Neural progenitor cell (in vitro differentiated cells): Measurements from ENCODE around the gene PTPN20. TPM values are rescaled to one million over a fixed set of nuclear protein-coding genes. Genes with fewer than 3 reads are reported as not detected.

ENCODE experiments used
- DNase-seq: peaks from one replicate; pipeline ENCODE4 v3.0.0-alpha.2; 2016; ENCODE audit warnings: low spot score
- H2AFZ ChIP-seq: fragments of 200-600 bp; sonication (generic); replicated peaks from 2 replicates; pipeline ENCODE4 v1.6.1; 2016; ENCODE audit warnings: antibody characterized with exemption
- H3F3A ChIP-seq: fragments of 200-600 bp; sonication (generic); 2 replicates; pipeline ENCODE4 v1.6.1; 2016; ENCODE audit warnings: antibody characterized with exemption, low read depth
- H3K27ac ChIP-seq: fragments of 200-600 bp; sonication (generic); 2 replicates; pipeline ENCODE4 v1.5.1; 2016; ENCODE audit warnings: mild to moderate bottlenecking
- H3K27me3 ChIP-seq: fragments of 200-600 bp; sonication (generic); 2 replicates; pipeline ENCODE4 v1.6.1; 2016; ENCODE audit warnings: mild to moderate bottlenecking, moderate library complexity
- H3K36me3 ChIP-seq: fragments of 200-600 bp; sonication (generic); 2 replicates; pipeline ENCODE4 v1.5.1; 2016
- H3K4me1 ChIP-seq: fragments of 200-600 bp; sonication (generic); 2 replicates; pipeline ENCODE4 v1.6.1; 2016; ENCODE audit warnings: mixed run types
- H3K4me2 ChIP-seq: fragments of 200-600 bp; sonication (generic); 2 replicates; pipeline ENCODE4 v1.6.1; 2016
- H3K4me3 ChIP-seq: fragments of 200-600 bp; sonication (generic); 2 replicates; pipeline ENCODE4 v1.5.1; 2016
- H3K79me2 ChIP-seq: fragments of 200-600 bp; sonication (generic); 2 replicates; pipeline ENCODE4 v1.6.1; 2016; ENCODE audit warnings: low read depth
- H3K9ac ChIP-seq: fragments of 200-600 bp; sonication (generic); 2 replicates; pipeline ENCODE4 v1.6.1; 2016
- H3K9me3 ChIP-seq: fragments of 200-600 bp; sonication (generic); 2 replicates; pipeline ENCODE4 v1.5.1; 2016; ENCODE audit warnings: low read depth
- H4K20me1 ChIP-seq: fragments of 200-600 bp; sonication (generic); 2 replicates; pipeline ENCODE4 v1.6.1; 2016; ENCODE audit warnings: low read depth
- H3K27ac Mint-ChIP-seq: 3 replicates; pipeline ENCODE4 v1.8.0; 2021; ENCODE audit warnings: mixed read lengths
- H3K27me3 Mint-ChIP-seq: 2 replicates; pipeline ENCODE4 v1.8.0; 2022; ENCODE audit warnings: low read depth, mild to moderate bottlenecking, inconsistent platforms, moderate library complexity, mixed read lengths; ENCODE audit not compliant: insufficient read depth
- H3K36me3 Mint-ChIP-seq: 3 replicates; pipeline ENCODE4 v1.8.0; 2021; ENCODE audit warnings: mixed read lengths
- H3K4me1 Mint-ChIP-seq: 3 replicates; pipeline ENCODE4 v1.8.0; 2021; ENCODE audit warnings: mixed read lengths
- H3K4me3 Mint-ChIP-seq: 3 replicates; pipeline ENCODE4 v1.8.0; 2021; ENCODE audit warnings: mild to moderate bottlenecking, moderate library complexity, mixed read lengths
- H3K9me3 Mint-ChIP-seq: 3 replicates; pipeline ENCODE4 v1.8.0; 2020; ENCODE audit warnings: mixed read lengths
- CTCF ChIP-seq: fragments of 200-600 bp; sonication (generic); IDR thresholded peaks from 2 replicates; pipeline ENCODE4 v1.5.1; 2017; ENCODE audit warnings: antibody characterized with exemption, mild to moderate bottlenecking
- EZH2 ChIP-seq: fragments of 200-600 bp; sonication (generic); IDR thresholded peaks from 2 replicates; pipeline ENCODE4 v1.6.1; 2017; ENCODE audit warnings: antibody characterized with exemption, mild to moderate bottlenecking, moderate library complexity
- EZH2phosphoT487 ChIP-seq: fragments of 200-600 bp; sonication (generic); IDR thresholded peaks from 2 replicates; pipeline ENCODE4 v1.6.1; 2017; ENCODE audit warnings: antibody characterized with exemption
- total RNA-seq: library from RNA; depleted of rRNA; stranded (reverse); fragments of >200 nt; gene quantifications from 2 replicates; pipeline ENCODE4 v1.2.3, GENCODE V29; 2015; ENCODE audit warnings: low replicate concordance

Gene PTPN20
- total RNA-seq, 1 donor from 2014 or later: not detected

GRCh38 chr10:47025540-47026300, 114.5 kb downstream of the PTPN20 start:
- H3K27me3 Mint-ChIP-seq: peaks cover 17% of the 10 kb centered on the region
- H3K36me3 ChIP-seq: no peaks in the 10 kb centered on the region
- no peaks in the 10 kb centered on the region for H3K4me1 ChIP-seq
- no peaks in the 10 kb centered on the region for H3K36me3 Mint-ChIP-seq
- peaks cover 20% of the 10 kb centered on the region for H3K4me1 Mint-ChIP-seq
- no peak overlapping the region for H3K4me3 Mint-ChIP-seq
- no peak overlapping the region for H3K4me2 ChIP-seq
- H2AFZ ChIP-seq: no peak overlapping the region
- H3K9me3 Mint-ChIP-seq: no peaks in the 10 kb centered on the region
- no peak for TF ChIP-seq EZH2phosphoT487
- TF ChIP-seq EZH2: no peak
- no peak for TF ChIP-seq CTCF
- no peak overlapping the region for H3K27ac ChIP-seq
- DNase-seq: no peak
- no peak overlapping the region for H3K9ac ChIP-seq
- H3K27ac Mint-ChIP-seq: peak overlapping the region; percentile 88
- H3K9me3 ChIP-seq: no peaks in the 10 kb centered on the region
- no peaks in the 10 kb centered on the region for H3F3A ChIP-seq
- no peak overlapping the region for H3K4me3 ChIP-seq
- H3K27me3 ChIP-seq: no peaks in the 10 kb centered on the region
- H4K20me1 ChIP-seq: no peaks in the 10 kb centered on the region
- H3K79me2 ChIP-seq: no peaks in the 10 kb centered on the region

GRCh38 chr10:47026301-47027107, 115.3 kb downstream of the PTPN20 start:
- H3K27me3 Mint-ChIP-seq: peaks cover 17% of the 10 kb centered on the region
- no peak overlapping the region for H3K4me3 ChIP-seq
- TF ChIP-seq EZH2phosphoT487 (no peak), EZH2 (no peak), CTCF (no peak)
- no peaks in the 10 kb centered on the region for H3K9me3 Mint-ChIP-seq
- H3K4me1 ChIP-seq: no peaks in the 10 kb centered on the region
- no peak overlapping the region for H2AFZ ChIP-seq
- H3K36me3 Mint-ChIP-seq: no peaks in the 10 kb centered on the region
- H3K4me3 Mint-ChIP-seq: no peak overlapping the region
- no peaks in the 10 kb centered on the region for H3K79me2 ChIP-seq
- no peaks in the 10 kb centered on the region for H3K36me3 ChIP-seq
- H3K9ac ChIP-seq: no peak overlapping the region
- no peak for DNase-seq
- H3K4me2 ChIP-seq: no peak overlapping the region
- H3K27me3 ChIP-seq: no peaks in the 10 kb centered on the region
- H3K27ac Mint-ChIP-seq: peak overlapping the region; percentile 88
- peaks cover 27% of the 10 kb centered on the region for H3K4me1 Mint-ChIP-seq
- no peaks in the 10 kb centered on the region for H3K9me3 ChIP-seq
- H4K20me1 ChIP-seq: no peaks in the 10 kb centered on the region
- H3K27ac ChIP-seq: no peak overlapping the region
- H3F3A ChIP-seq: no peaks in the 10 kb centered on the region

GRCh38 chr10:47027108-47027783, 116.0 kb downstream of the PTPN20 start:
- no peaks in the 10 kb centered on the region for H3K79me2 ChIP-seq
- H3K27me3 ChIP-seq: no peaks in the 10 kb centered on the region
- no peaks in the 10 kb centered on the region for H3K9me3 ChIP-seq
- no peak for TF ChIP-seq EZH2
- no peak for DNase-seq
- Mint-ChIP-seq H3K27me3 (peaks cover 12% of the 10 kb centered on the region), H3K36me3 (no peaks in the 10 kb centered on the region), H3K27ac (peak overlapping the region; percentile 94), H3K9me3 (no peaks in the 10 kb centered on the region), H3K4me1 (peaks cover 28% of the 10 kb centered on the region), H3K4me3 (no peak overlapping the region)
- H3K9ac ChIP-seq: no peak overlapping the region
- H3K36me3 ChIP-seq: no peaks in the 10 kb centered on the region
- H3K27ac ChIP-seq: no peak overlapping the region
- no peak overlapping the region for H2AFZ ChIP-seq
- no peaks in the 10 kb centered on the region for H3K4me1 ChIP-seq
- no peak overlapping the region for H3K4me3 ChIP-seq
- no peaks in the 10 kb centered on the region for H4K20me1 ChIP-seq
- no peaks in the 10 kb centered on the region for H3F3A ChIP-seq
- H3K4me2 ChIP-seq: no peak overlapping the region
